ENCODE data around the gene SLC26A9. TPM values are rescaled to one million over a fixed set of nuclear protein-coding genes. Genes with fewer than 3 reads are reported as not detected.

The SLC26A9 gene
- total RNA-seq, 1 experiment from 2014 or later, result 0.15 TPM

DNA sequence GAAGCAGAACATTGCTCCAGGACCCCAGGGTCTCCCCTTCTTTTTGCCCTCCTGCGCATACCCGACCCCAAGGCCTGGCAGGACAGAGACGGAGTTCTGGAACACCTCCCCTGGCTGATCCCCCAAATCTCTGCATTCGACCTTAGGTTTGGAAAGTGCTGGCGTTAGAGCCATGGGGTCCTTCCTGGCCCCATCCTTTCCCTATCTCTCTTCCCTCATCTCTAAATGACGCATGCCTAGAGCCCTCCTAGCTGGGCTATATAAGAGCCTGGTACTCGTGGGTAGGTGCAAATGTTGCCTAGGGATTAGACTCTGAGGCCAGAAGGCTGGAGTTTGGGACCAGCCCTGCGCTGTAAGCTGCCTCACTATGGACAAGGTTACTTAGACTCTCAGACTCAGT lies 16.6 kb downstream of the SLC26A9 start:
- Mint-ChIP-seq H3K9me3 (no peaks in the 10 kb centered on the region), H3K36me3 (no peaks in the 10 kb centered on the region), H3K27ac (no peak overlapping the region), H3K4me3 (no peak overlapping the region), H3K4me1 (peaks cover 6% of the 10 kb centered on the region; the same call in 1 of the 2 replicates), H3K27me3 (ENCODE audit: low read depth) (no peaks in the 10 kb centered on the region)
- POLR2A ChIA-PET, result no interaction called here
- no peak for TF ChIP-seq ZNF671 (CRISPR knock-in tag; IDR thresholded peaks at IDR 0.05)
- TF ChIP-seq MXD4 (CRISPR knock-in tag; IDR thresholded peaks at IDR 0.05; ENCODE audit: borderline replicate concordance), result no peak
- no peak for TF ChIP-seq RORB (CRISPR knock-in tag; IDR thresholded peaks at IDR 0.05)
- TF ChIP-seq, protein P1, sequence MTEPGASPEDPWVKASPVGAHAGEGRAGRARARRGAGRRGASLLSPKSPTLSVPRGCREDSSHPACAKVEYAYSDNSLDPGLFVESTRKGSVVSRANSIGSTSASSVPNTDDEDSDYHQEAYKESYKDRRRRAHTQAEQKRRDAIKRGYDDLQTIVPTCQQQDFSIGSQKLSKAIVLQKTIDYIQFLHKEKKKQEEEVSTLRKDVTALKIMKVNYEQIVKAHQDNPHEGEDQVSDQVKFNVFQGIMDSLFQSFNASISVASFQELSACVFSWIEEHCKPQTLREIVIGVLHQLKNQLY (CRISPR knock-in tag; IDR thresholded peaks at IDR 0.05), result no peak
- TF ChIP-seq ELF4 (CRISPR knock-in tag; IDR thresholded peaks at IDR 0.05; ENCODE audit: low read depth), result no peak
- DNase-seq (ENCODE audit: low spot score), result no peak
- CTCF ChIA-PET, result interaction anchor here (1.0 to 9.7 kb wide), 2 partner anchors 50 to 60 kb away, joined by 3 to 77 read pairs; no protein-coding TSS in a partner anchor
- ATAC-seq, result no peak

DNA sequence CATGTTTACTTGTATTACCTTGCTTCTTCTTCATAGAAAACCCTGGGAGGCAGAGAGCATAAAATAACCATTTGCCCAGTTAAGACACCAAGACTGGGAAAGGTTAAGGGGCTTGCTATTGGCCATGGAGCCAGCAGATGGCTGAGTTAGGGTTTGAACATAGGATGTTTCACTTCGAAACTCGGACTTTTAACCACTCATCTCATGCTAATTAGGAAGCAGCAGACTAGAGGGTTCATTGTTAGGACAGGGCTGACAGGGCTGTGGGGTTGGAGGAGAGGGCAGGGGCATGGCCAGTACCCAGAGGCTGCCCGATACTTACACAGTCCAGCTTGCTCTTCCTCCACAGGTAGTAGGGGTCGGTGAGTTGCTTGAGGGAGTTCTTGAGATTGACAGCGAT lies 17.0 kb downstream of the SLC26A9 start:
- H3K27me3 Mint-ChIP-seq (ENCODE audit: low read depth), result no peaks in the 10 kb centered on the region

More for the DNA sequence above, 17.0 kb downstream of the SLC26A9 start:
- ChIA-PET CTCF (interaction anchor here (1.0 to 9.7 kb wide), 2 partner anchors 51 to 60 kb away, joined by 3 to 77 read pairs; no protein-coding TSS in a partner anchor), POLR2A (interaction anchor here (0.6 kb wide), 1 partner anchor 10 kb away, joined by 7 read pairs; no protein-coding TSS in a partner anchor)
- Mint-ChIP-seq H3K4me3 (no peak overlapping the region), H3K9me3 (no peaks in the 10 kb centered on the region), H3K27ac (no peak overlapping the region), H3K36me3 (no peaks in the 10 kb centered on the region), H3K4me1 (peaks cover 6% of the 10 kb centered on the region; the same call in 1 of the 2 replicates)
- ATAC-seq, result no peak
- DNase-seq (ENCODE audit: low spot score), result no peak
- TF ChIP-seq, protein P2, sequence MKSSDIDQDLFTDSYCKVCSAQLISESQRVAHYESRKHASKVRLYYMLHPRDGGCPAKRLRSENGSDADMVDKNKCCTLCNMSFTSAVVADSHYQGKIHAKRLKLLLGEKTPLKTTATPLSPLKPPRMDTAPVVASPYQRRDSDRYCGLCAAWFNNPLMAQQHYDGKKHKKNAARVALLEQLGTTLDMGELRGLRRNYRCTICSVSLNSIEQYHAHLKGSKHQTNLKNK (CRISPR knock-in tag; IDR thresholded peaks at IDR 0.05), result no peak
- no peak for TF ChIP-seq EMX1 (CRISPR knock-in tag; IDR thresholded peaks at IDR 0.05)
- no peak for TF ChIP-seq GTF2I (CRISPR knock-in tag; conservative IDR thresholded peaks at IDR 0.05)
- TF ChIP-seq TEAD1 (CRISPR knock-in tag; IDR thresholded peaks at IDR 0.05), result no peak
- no peak for TF ChIP-seq GABPB1 (CRISPR knock-in tag; IDR thresholded peaks at IDR 0.05)
- TF ChIP-seq FOXP1 (CRISPR knock-in tag; IDR thresholded peaks at IDR 0.05; ENCODE audit: borderline replicate concordance), result no peak
- TF ChIP-seq ZNF416 (CRISPR knock-in tag; IDR thresholded peaks at IDR 0.05), result no peak
- no peak for TF ChIP-seq ZNF396 (CRISPR knock-in tag; IDR thresholded peaks at IDR 0.05; ENCODE audit: borderline replicate concordance)
- no peak for TF ChIP-seq ZNF423 (CRISPR knock-in tag; IDR thresholded peaks at IDR 0.05)
- TF ChIP-seq SOX15 (CRISPR knock-in tag; IDR thresholded peaks at IDR 0.05), result no peak
- TF ChIP-seq RELA (CRISPR knock-in tag; IDR thresholded peaks at IDR 0.05; ENCODE audit: borderline replicate concordance), result no peak
- TF ChIP-seq ELF4 (CRISPR knock-in tag; IDR thresholded peaks at IDR 0.05; ENCODE audit: low read depth), result no peak
- TF ChIP-seq, protein P3, sequence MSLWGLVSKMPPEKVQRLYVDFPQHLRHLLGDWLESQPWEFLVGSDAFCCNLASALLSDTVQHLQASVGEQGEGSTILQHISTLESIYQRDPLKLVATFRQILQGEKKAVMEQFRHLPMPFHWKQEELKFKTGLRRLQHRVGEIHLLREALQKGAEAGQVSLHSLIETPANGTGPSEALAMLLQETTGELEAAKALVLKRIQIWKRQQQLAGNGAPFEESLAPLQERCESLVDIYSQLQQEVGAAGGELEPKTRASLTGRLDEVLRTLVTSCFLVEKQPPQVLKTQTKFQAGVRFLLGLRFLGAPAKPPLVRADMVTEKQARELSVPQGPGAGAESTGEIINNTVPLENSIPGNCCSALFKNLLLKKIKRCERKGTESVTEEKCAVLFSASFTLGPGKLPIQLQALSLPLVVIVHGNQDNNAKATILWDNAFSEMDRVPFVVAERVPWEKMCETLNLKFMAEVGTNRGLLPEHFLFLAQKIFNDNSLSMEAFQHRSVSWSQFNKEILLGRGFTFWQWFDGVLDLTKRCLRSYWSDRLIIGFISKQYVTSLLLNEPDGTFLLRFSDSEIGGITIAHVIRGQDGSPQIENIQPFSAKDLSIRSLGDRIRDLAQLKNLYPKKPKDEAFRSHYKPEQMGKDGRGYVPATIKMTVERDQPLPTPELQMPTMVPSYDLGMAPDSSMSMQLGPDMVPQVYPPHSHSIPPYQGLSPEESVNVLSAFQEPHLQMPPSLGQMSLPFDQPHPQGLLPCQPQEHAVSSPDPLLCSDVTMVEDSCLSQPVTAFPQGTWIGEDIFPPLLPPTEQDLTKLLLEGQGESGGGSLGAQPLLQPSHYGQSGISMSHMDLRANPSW (CRISPR knock-in tag; conservative IDR thresholded peaks at IDR 0.05; ENCODE audit: low read depth), result no peak
- TF ChIP-seq, protein P4, sequence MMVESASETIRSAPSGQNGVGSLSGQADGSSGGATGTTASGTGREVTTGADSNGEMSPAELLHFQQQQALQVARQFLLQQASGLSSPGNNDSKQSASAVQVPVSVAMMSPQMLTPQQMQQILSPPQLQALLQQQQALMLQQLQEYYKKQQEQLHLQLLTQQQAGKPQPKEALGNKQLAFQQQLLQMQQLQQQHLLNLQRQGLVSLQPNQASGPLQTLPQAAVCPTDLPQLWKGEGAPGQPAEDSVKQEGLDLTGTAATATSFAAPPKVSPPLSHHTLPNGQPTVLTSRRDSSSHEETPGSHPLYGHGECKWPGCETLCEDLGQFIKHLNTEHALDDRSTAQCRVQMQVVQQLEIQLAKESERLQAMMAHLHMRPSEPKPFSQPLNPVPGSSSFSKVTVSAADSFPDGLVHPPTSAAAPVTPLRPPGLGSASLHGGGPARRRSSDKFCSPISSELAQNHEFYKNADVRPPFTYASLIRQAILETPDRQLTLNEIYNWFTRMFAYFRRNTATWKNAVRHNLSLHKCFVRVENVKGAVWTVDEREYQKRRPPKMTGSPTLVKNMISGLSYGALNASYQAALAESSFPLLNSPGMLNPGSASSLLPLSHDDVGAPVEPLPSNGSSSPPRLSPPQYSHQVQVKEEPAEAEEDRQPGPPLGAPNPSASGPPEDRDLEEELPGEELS (CRISPR knock-in tag; IDR thresholded peaks at IDR 0.05), result no peak
- TF ChIP-seq, protein P5, sequence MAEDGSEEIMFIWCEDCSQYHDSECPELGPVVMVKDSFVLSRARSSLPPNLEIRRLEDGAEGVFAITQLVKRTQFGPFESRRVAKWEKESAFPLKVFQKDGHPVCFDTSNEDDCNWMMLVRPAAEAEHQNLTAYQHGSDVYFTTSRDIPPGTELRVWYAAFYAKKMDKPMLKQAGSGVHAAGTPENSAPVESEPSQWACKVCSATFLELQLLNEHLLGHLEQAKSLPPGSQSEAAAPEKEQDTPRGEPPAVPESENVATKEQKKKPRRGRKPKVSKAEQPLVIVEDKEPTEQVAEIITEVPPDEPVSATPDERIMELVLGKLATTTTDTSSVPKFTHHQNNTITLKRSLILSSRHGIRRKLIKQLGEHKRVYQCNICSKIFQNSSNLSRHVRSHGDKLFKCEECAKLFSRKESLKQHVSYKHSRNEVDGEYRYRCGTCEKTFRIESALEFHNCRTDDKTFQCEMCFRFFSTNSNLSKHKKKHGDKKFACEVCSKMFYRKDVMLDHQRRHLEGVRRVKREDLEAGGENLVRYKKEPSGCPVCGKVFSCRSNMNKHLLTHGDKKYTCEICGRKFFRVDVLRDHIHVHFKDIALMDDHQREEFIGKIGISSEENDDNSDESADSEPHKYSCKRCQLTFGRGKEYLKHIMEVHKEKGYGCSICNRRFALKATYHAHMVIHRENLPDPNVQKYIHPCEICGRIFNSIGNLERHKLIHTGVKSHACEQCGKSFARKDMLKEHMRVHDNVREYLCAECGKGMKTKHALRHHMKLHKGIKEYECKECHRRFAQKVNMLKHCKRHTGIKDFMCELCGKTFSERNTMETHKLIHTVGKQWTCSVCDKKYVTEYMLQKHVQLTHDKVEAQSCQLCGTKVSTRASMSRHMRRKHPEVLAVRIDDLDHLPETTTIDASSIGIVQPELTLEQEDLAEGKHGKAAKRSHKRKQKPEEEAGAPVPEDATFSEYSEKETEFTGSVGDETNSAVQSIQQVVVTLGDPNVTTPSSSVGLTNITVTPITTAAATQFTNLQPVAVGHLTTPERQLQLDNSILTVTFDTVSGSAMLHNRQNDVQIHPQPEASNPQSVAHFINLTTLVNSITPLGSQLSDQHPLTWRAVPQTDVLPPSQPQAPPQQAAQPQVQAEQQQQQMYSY (CRISPR knock-in tag; IDR thresholded peaks at IDR 0.05), result no peak
- TF ChIP-seq, protein P1 (CRISPR knock-in tag; IDR thresholded peaks at IDR 0.05), result no peak
- TF ChIP-seq, protein P6, sequence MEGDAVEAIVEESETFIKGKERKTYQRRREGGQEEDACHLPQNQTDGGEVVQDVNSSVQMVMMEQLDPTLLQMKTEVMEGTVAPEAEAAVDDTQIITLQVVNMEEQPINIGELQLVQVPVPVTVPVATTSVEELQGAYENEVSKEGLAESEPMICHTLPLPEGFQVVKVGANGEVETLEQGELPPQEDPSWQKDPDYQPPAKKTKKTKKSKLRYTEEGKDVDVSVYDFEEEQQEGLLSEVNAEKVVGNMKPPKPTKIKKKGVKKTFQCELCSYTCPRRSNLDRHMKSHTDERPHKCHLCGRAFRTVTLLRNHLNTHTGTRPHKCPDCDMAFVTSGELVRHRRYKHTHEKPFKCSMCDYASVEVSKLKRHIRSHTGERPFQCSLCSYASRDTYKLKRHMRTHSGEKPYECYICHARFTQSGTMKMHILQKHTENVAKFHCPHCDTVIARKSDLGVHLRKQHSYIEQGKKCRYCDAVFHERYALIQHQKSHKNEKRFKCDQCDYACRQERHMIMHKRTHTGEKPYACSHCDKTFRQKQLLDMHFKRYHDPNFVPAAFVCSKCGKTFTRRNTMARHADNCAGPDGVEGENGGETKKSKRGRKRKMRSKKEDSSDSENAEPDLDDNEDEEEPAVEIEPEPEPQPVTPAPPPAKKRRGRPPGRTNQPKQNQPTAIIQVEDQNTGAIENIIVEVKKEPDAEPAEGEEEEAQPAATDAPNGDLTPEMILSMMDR (IDR thresholded peaks at IDR 0.05), result no peak
